Epithelial cell of prostate (primary cell): ENCODE measurements around the gene MBD4.
"Not testable (repeated sequence)": the region's sequence is repeated elsewhere in the genome, so short reads cannot be mapped to it uniquely, and the experiment has no call there.

Experiments
- DNase-seq: peaks from one replicate; pipeline ENCODE4 v3.0.0-alpha.2; 2011; ENCODE audit warnings: low read depth, low spot score
- H3K27ac ChIP-seq: fragments of 450-650 bp; 2 replicates; pipeline ENCODE4 v1.5.1; 2017; ENCODE audit warnings: mild to moderate bottlenecking

The MBD4 gene

GRCh38 chr3:129387487-129387886 is 52.3 kb downstream of the MBD4 start:
- no peak for DNase-seq
- H3K27ac ChIP-seq, result no peak overlapping the region

GRCh38 chr3:129386984-129387383 is 52.8 kb downstream of the MBD4 start:
- no peak for DNase-seq
- no peak overlapping the region for H3K27ac ChIP-seq

DNA sequence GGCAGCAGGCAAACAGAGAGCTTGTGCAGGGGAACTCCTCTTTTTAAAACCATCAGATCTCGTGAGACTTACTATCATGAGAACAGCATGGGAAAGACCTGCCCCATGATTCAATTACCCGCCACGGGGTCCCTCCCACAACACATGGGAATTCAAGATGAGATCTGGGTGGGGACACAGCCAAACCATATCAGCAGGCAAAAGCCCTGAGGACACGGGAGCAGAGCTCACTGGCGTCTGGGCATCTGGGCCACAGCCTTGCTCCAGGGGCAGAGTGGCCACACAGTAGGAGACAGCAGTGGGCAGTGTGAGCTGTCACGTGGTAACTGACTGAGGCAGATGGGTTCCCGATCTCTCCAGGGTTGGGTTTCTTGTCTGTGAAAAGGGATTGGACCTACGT is 54.2 kb downstream of the MBD4 start:
- not testable (repeated sequence) for DNase-seq, H3K27ac ChIP-seq

DNA sequence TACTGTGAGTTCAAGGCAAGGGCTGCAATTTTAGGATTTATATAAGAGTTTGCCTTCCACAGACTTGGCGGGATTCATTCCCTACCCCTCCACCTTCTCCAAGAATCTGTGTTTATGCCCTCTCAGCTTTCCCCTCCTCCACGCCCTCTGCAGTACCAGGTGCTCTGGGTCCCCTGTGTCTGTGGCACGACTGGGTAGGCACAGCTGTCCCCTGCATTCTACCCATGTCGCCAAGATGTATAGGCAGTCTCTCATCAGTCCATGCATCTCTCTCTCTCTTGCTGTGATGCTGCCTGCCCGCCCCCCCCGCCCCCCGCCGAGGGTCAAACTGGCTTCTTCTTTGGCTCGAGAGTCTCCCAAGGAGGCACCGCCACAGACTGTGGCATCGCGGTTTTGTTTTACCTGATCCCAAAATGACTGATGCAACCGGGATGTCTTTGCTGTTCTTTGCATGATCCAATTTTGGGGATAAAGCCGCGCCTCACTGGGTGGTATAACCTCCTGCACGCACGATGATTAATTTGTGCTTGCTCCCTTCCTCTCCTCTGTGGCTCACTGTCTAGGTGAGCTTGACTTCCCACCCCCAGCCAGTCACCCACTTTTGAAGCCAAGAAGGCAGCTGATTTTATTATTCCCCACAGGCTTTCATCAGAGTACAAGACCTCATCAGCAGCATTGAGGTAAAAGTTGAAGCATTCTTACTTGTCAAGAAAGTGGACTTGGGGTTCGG is 55.0 kb downstream of the MBD4 start:
- DNase-seq, result no peak
- no peak overlapping the region for H3K27ac ChIP-seq

DNA sequence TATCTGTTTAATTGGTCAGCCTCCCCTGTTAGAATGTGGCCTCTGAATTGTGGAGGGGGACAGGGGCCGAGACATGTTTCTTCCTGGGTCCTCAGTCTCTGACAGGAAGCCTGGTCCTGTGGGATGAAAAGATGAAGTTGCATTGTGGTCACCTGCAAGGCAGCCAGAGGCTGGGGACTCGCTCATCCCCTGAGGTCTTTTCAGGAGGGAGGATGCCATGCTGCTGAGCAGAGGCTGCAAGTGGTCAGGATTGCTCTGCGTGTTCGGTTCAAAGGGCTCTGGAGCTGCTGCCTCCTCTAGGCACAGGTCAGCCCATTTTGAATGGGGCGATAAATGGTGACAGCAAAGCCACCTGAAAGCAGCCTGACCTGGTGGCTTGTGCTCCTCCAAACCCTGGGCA is 55.6 kb downstream of the MBD4 start:
- DNase-seq, H3K27ac ChIP-seq: not testable (repeated sequence)

GRCh38 chr3:129383292-129383860 is 56.4 kb downstream of the MBD4 start:
- no peak for DNase-seq
- no peak overlapping the region for H3K27ac ChIP-seq

GRCh38 chr3:129382366-129382765 is 57.4 kb downstream of the MBD4 start:
- no peak overlapping the region for H3K27ac ChIP-seq

More at GRCh38 chr3:129382366-129382765, 57.4 kb downstream of the MBD4 start:
- DNase-seq, result no peak
